ENCODE data around the gene HIVEP2. TPM values are rescaled to one million over a fixed set of nuclear protein-coding genes. Genes with fewer than 3 reads are reported as not detected.

The HIVEP2 gene
- total and polyA plus RNA-seq, 2 donors (not counting 1 experiment from before 2014, with no cell fraction given): 5.0 to 14.4 TPM

DNA sequence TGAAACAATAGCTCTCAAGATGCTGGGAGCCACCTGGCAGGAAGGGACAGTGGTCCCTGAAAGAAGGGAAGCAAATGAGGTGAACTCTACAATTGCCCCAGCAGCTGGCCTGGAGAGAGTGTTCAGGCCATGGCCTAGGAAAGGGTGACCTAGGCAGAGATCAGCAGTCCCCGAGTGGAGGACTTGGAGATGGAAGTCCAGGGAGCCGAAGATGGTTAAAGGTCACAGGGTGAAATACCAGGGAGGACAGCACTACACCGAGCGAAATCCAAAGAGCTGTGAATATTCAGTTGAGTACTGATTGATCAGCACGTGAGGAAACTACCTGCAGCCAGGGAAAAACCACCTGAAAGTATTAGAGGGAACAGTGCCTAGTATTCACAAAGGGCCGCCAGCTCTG is 133.1 kb downstream of the HIVEP2 start:
- Histone ChIP-seq H3K9me3 (ENCODE audit: control insufficient read depth, insufficient read depth, low read depth, low read length) (no peaks in the 10 kb centered on the region), H2AFZ (ENCODE audit: low read length) (no peak overlapping the region), H3K27me3 (ENCODE audit: control insufficient read depth, insufficient read depth, low read length) (no peaks in the 10 kb centered on the region), H3K9ac (ENCODE audit: insufficient read depth, low read length) (no peak overlapping the region), H3K4me1 (ENCODE audit: control insufficient read depth, extremely low read depth, insufficient read depth, low read length) (peaks cover 9% of the 10 kb centered on the region), H3K79me2 (ENCODE audit: control insufficient read depth, insufficient read depth, low read length) (no peaks in the 10 kb centered on the region), H3K4me2 (ENCODE audit: extremely low read depth, insufficient read depth, low read length) (no peak overlapping the region), H4K20me1 (ENCODE audit: control insufficient read depth, extremely low read depth, insufficient read depth, low read length) (no peaks in the 10 kb centered on the region), H3K36me3 (ENCODE audit: control insufficient read depth, insufficient read depth, low read length) (no peaks in the 10 kb centered on the region), H3K27ac (ENCODE audit: insufficient read depth, low read length) (no peak overlapping the region), H3K4me3 (replicated peaks in 1 of 4; ENCODE audit: control extremely low read depth in 1 of 4, insufficient read depth in 1 of 4, low read depth in 3 of 4, low read length in 4 of 4) (no peak overlapping the region)
- no peak for DNase-seq (ENCODE audit: low read depth in 2 of 2)
- TF ChIP-seq, protein P1, sequence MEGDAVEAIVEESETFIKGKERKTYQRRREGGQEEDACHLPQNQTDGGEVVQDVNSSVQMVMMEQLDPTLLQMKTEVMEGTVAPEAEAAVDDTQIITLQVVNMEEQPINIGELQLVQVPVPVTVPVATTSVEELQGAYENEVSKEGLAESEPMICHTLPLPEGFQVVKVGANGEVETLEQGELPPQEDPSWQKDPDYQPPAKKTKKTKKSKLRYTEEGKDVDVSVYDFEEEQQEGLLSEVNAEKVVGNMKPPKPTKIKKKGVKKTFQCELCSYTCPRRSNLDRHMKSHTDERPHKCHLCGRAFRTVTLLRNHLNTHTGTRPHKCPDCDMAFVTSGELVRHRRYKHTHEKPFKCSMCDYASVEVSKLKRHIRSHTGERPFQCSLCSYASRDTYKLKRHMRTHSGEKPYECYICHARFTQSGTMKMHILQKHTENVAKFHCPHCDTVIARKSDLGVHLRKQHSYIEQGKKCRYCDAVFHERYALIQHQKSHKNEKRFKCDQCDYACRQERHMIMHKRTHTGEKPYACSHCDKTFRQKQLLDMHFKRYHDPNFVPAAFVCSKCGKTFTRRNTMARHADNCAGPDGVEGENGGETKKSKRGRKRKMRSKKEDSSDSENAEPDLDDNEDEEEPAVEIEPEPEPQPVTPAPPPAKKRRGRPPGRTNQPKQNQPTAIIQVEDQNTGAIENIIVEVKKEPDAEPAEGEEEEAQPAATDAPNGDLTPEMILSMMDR (conservative IDR thresholded peaks at IDR 0.05 in 1 of 2, IDR thresholded peaks at IDR 0.05 in 1 of 2; ENCODE audit: low read depth in 1 of 2, low read length in 2 of 2): no peak
- no peak for TF ChIP-seq EZH2 (IDR thresholded peaks at IDR 0.05; ENCODE audit: low read length, missing control alignments)

DNA sequence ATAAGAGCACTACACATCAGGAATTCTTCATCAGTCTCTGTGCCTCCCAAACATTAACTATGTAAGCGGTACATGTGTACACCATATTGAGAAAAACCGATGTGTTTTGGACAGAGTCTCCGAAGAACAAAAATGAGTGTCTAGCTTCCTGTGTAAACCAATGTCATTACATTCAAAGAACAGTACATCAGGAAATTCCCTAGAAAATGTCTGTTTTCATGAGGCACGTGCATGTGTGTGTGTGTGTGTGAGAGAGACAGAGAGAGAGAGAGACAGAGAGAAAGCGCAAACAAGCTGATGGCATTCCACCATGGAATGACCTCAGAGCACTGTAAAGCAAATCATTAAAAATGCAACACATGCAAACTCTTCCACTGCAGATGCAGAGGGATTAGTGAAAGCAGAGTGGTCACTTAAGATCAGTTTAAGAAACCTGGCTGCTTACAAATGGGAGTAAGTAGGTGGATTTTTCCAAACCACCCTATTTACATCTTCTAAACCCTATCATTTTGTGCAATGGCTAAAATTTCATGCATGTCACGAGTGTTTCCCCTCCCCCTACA is 133.9 kb downstream of the HIVEP2 start:
- peak overlapping the region; percentile 34 for H3K27ac ChIP-seq (ENCODE audit: insufficient read depth, low read length)
- no peak overlapping the region for H2AFZ ChIP-seq (ENCODE audit: low read length)
- H3K4me1 ChIP-seq (ENCODE audit: control insufficient read depth, extremely low read depth, insufficient read depth, low read length): peaks cover 9% of the 10 kb centered on the region
- TF ChIP-seq, protein P1 (conservative IDR thresholded peaks at IDR 0.05 in 1 of 2, IDR thresholded peaks at IDR 0.05 in 1 of 2; ENCODE audit: low read depth in 1 of 2, low read length in 2 of 2): no peak
- no peak for TF ChIP-seq EZH2 (IDR thresholded peaks at IDR 0.05; ENCODE audit: low read length, missing control alignments)
- no peaks in the 10 kb centered on the region for H3K27me3 ChIP-seq (ENCODE audit: control insufficient read depth, insufficient read depth, low read length)
- no peaks in the 10 kb centered on the region for H4K20me1 ChIP-seq (ENCODE audit: control insufficient read depth, extremely low read depth, insufficient read depth, low read length)
- no peak overlapping the region for H3K9ac ChIP-seq (ENCODE audit: insufficient read depth, low read length)
- peak; percentile 19 to 74 for DNase-seq (ENCODE audit: low read depth in 2 of 2)
- no peaks in the 10 kb centered on the region for H3K36me3 ChIP-seq (ENCODE audit: control insufficient read depth, insufficient read depth, low read length)
- H3K9me3 ChIP-seq (ENCODE audit: control insufficient read depth, insufficient read depth, low read depth, low read length): no peaks in the 10 kb centered on the region
- H3K79me2 ChIP-seq (ENCODE audit: control insufficient read depth, insufficient read depth, low read length): no peaks in the 10 kb centered on the region
- peak overlapping the region in 1 of 4 experiments; percentile 27 for H3K4me3 ChIP-seq (replicated peaks in 1 of 4; ENCODE audit: control extremely low read depth in 1 of 4, insufficient read depth in 1 of 4, low read depth in 3 of 4, low read length in 4 of 4)
- peak overlapping the region; percentile 69 for H3K4me2 ChIP-seq (ENCODE audit: extremely low read depth, insufficient read depth, low read length)

DNA sequence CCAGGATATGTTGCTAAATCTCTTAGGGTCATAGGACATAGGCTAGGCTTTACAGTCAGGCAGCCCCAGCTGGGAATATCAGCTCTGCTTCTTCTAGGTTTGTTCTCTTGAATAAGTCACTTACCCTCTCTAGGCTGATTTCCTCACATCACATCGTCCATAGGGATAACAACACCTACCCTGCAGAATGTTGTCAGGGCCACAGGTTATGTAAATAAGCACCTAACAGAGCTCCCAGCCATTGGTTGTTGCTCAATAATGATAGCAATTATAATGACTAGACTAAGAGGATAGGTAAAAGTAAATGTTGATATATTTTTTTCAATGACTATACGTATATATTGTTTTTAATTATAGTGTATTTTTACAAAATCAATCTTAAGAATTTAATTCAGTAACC is 135.0 kb downstream of the HIVEP2 start:
- Histone ChIP-seq H3K4me3 (replicated peaks in 1 of 4; ENCODE audit: control extremely low read depth in 1 of 4, insufficient read depth in 1 of 4, low read depth in 3 of 4, low read length in 4 of 4) (no peak overlapping the region), H3K79me2 (ENCODE audit: control insufficient read depth, insufficient read depth, low read length) (no peaks in the 10 kb centered on the region)

More for the DNA sequence above, 135.0 kb downstream of the HIVEP2 start:
- TF ChIP-seq EZH2 (IDR thresholded peaks at IDR 0.05; ENCODE audit: low read length, missing control alignments): no peak
- TF ChIP-seq, protein P1 (conservative IDR thresholded peaks at IDR 0.05 in 1 of 2, IDR thresholded peaks at IDR 0.05 in 1 of 2; ENCODE audit: low read depth in 1 of 2, low read length in 2 of 2): no peak
- Histone ChIP-seq H3K9ac (ENCODE audit: insufficient read depth, low read length) (no peak overlapping the region), H3K9me3 (ENCODE audit: control insufficient read depth, insufficient read depth, low read depth, low read length) (no peaks in the 10 kb centered on the region), H4K20me1 (ENCODE audit: control insufficient read depth, extremely low read depth, insufficient read depth, low read length) (no peaks in the 10 kb centered on the region), H3K27me3 (ENCODE audit: control insufficient read depth, insufficient read depth, low read length) (no peaks in the 10 kb centered on the region), H3K36me3 (ENCODE audit: control insufficient read depth, insufficient read depth, low read length) (no peaks in the 10 kb centered on the region), H3K4me2 (ENCODE audit: extremely low read depth, insufficient read depth, low read length) (no peak overlapping the region), H3K27ac (ENCODE audit: insufficient read depth, low read length) (no peak overlapping the region), H3K4me1 (ENCODE audit: control insufficient read depth, extremely low read depth, insufficient read depth, low read length) (peaks cover 9% of the 10 kb centered on the region), H2AFZ (ENCODE audit: low read length) (no peak overlapping the region)
- no peak for DNase-seq (ENCODE audit: low read depth in 2 of 2)

Data from fibroblast of lung (primary cell).